ENCODE results near the gene FAAP24.
"Not testable (repeated sequence)": the region's sequence is repeated elsewhere in the genome, so short reads cannot be mapped to it uniquely, and the experiment has no call there.

The FAAP24 gene

DNA sequence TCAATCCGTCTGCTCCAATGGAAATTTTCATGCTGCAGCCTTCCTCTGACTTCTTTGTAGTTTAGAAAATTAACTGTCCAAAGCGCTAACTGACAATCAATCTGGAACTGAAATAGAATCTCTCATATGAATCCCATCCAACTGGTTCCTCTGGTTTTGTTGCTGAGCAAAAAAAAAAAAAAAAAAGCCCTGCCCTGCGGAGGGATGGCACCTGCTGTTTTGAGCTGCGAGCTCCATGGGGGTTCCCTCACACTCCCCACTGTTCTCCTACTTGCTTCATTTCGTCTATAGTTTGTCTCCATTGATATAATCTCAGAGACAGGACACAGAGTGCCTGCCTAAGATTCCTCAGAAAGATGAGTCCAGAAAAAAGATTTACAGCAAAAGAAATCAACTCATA lies 33.4 kb downstream of the FAAP24 start:
- no peak for DNase-seq (ENCODE audit: low spot score)
- TF ChIP-seq, protein P1, sequence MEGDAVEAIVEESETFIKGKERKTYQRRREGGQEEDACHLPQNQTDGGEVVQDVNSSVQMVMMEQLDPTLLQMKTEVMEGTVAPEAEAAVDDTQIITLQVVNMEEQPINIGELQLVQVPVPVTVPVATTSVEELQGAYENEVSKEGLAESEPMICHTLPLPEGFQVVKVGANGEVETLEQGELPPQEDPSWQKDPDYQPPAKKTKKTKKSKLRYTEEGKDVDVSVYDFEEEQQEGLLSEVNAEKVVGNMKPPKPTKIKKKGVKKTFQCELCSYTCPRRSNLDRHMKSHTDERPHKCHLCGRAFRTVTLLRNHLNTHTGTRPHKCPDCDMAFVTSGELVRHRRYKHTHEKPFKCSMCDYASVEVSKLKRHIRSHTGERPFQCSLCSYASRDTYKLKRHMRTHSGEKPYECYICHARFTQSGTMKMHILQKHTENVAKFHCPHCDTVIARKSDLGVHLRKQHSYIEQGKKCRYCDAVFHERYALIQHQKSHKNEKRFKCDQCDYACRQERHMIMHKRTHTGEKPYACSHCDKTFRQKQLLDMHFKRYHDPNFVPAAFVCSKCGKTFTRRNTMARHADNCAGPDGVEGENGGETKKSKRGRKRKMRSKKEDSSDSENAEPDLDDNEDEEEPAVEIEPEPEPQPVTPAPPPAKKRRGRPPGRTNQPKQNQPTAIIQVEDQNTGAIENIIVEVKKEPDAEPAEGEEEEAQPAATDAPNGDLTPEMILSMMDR (IDR thresholded peaks at IDR 0.05; ENCODE audit: extremely low read depth, missing control alignments), result no peak

DNA sequence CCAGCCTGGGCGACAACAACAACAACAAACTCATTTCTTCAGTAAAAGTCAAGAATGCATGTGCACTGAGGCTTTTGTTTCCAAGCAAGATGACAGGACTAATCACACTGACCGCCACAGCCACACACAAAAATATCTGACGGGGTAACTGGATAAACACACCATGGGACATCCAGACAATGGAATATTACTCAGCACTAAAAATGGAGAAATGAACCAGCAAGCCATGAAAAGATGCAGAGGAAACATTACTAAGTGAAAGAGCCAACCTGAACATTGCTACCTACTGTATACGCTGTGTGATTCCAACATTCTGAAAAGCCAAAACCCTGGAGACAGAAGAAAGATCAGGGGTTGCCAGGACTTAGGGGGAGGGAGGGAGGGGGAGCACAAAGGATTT lies 36.7 kb downstream of the FAAP24 start:
- TF ChIP-seq, protein P1 (IDR thresholded peaks at IDR 0.05; ENCODE audit: extremely low read depth, missing control alignments), result no peak
- DNase-seq (ENCODE audit: low spot score), result no peak

DNA sequence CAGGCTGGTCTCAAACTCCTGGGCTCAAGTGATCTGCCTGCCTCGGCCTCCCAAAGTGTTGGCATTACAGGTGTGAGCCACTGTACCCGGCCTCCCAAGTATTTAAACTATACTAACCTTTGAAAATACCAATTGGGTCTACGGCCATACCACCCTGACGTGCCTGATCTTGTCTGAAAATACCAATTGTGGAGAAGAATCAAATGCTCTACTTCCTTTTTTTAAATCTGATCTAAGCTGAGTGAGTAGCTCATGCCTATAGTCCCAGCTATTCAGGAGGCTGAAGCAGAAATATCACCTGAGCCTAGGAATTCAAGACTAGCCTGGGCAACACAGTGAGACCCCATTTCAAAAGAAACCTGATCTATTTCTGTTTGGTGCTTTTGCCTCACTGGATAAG lies 38.8 kb downstream of the FAAP24 start:
- not testable (repeated sequence) for DNase-seq (ENCODE audit: low spot score)

DNA sequence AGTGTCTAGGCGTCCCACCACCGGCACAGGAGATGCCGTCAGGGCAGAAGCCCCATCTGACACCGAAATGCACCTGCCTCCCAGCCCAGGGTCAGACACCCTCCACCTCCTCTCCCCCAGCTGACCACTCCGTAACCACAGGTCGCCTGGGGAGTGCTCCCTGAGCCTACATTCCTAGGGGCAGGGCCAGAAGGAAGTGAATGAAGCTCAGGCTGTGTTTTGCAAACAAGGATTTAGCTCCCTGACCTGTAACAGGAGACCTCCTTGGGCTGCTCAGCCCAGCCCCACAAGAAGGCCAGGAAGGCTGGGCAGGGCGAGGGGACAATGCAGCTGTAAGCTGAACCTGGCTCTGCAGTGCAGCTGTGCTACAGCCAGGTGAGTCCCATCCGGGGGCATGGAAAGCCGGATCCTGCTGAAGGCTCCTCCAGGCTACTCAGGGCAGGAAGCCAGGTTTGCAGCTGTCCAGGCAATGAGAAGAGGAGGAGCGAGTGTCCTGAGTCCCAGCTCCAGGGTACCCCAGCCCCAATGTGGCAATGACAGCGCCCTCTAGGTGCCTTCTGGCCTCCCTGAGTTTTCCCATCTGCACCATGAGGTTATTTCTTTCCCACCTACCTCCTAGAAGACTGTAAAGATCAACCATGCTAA lies 50.6 kb downstream of the FAAP24 start:
- no peak for DNase-seq (ENCODE audit: low spot score)
- TF ChIP-seq, protein P1 (IDR thresholded peaks at IDR 0.05; ENCODE audit: extremely low read depth, missing control alignments), result no peak

DNA sequence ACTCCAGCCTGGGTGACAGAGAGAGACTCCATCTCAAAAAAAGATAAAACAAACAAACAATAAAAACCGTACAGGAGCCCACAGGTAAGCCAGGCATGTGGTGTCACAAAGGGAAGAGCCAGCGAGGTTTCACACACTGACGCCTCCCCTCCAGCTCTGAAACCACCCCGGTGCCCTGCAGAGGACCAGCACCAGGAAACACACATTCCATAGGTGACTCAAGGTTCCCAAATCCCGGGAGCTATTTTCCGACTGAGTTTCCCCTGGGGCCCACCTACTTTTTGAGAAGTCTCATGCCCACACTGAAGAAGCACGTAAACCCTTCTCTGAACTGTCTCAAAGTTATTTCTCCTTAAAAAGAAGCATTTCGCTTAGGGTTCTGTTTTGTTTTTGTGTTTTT lies 52.4 kb downstream of the FAAP24 start:
- TF ChIP-seq, protein P1 (IDR thresholded peaks at IDR 0.05; ENCODE audit: extremely low read depth, missing control alignments), result no peak
- DNase-seq (ENCODE audit: low spot score), result no peak

DNA sequence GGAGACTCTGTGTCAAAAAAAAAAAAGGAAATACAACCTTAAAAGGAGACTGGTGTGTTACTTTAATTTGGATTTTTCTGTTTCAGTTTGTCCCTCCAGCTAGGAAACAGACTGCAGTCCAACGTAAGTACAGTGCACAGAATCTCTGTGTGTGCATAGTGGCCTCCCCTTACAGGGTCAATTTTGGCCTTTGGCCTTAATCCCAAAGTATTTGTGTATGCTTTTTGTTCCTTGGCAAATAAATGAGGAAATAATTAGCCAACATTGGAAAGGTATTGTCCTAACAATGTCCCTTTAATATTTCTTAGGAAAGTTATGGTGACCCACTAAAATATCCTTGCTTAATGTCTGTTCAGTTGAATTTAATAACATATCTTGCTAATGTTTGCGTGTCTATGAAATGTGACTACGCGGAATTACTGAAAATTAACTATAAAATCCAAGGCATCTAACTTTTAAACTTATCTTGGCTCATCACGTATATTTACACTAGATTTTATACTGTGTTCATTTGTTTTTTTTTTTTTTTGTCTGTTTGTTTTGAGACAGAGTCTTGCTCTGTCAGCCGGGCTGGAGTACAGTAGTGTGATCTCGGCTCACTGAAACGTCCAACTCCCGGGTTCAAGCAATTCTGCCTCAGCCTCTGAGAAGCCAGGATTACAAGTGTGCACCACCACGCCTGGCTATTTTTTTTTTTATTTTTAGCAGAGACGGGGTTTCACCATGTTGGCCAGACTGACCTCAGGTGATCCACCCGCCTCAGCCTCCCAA lies 53.6 kb downstream of the FAAP24 start:
- DNase-seq (ENCODE audit: low spot score), result not testable (repeated sequence)

DNA sequence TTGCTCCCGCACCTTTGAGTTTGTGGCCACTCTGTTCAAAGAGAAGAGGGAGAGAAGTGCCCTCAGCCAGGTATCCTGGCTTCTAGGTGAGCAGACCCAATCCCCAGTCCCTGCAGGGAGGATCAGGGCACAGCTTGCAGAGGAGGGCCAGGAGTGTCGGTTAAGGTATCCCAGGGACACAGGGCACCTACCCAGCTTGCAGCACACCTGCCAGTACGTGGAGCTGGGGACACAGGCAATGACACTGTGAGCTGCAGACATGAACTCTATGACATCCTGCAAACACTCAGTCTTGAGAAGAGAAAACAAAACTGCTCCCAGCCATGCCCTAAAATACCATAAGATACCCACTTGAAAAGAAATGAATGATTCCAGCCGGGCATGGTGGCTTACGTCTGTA lies 54.6 kb downstream of the FAAP24 start:
- DNase-seq (ENCODE audit: low spot score), result not testable (repeated sequence)

Data from GM20000 (cell line).